Activated effector memory CD4-positive, alpha-beta T cell treated with Interleukin-2 at 50 U/mL for 16 hours (primary cell): Measurements from ENCODE around the gene TAOK2.

ENCODE experiments used
- DNase-seq: peaks from one replicate; pipeline ENCODE4 v3.0.0-alpha.2; 2020

Gene TAOK2

DNA sequence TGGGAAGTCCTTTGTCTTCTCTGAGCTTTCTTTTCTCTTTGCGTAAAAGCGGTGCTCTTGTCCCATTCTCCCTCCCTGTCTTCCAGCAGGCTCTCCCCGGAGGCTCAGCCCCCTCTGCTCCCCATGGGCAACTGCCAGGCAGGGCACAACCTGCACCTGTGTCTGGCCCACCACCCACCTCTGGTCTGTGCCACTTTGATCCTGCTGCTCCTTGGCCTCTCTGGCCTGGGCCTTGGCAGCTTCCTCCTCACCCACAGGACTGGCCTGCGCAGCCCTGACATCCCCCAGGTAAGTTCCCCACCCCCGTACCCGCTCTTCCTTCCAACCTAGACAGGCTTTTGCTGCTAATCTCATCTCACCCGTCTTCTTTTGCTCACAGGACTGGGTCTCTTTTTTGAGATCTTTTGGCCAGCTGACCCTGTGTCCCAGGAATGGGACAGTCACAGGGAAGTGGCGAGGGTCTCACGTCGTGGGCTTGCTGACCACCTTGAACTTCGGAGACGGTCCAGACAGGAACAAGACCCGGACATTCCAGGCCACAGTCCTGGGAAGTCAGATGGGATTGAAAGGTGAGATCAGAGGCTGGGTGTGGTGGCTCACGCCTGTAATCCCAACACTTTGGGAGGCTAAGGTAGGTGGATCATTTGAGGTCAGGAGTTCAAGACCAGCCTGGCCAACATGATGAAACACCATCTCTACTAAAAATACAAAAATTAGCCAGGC, 10.5 kb upstream of the TAOK2 start:
- no peak for DNase-seq

DNA sequence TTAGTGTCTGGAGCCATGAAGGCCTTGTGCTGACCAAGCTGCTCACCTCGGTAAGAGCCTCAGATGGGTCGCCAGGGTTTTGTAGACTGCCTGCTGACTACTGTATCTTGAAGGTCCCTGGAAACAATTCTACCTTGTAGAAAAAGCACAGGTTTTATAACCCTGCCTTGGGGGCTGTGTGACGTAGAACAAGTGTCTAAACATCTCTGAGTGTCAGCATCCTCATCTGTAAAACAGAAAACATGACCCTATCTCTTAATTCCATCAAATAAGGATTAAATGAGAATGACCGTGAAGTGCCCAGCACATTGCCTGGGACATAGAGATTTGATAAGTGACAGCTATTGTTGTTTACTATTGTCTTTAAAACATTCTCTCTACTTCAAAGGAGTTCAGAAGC, 5.5 kb upstream of the TAOK2 start:
- DNase-seq: no peak

DNA sequence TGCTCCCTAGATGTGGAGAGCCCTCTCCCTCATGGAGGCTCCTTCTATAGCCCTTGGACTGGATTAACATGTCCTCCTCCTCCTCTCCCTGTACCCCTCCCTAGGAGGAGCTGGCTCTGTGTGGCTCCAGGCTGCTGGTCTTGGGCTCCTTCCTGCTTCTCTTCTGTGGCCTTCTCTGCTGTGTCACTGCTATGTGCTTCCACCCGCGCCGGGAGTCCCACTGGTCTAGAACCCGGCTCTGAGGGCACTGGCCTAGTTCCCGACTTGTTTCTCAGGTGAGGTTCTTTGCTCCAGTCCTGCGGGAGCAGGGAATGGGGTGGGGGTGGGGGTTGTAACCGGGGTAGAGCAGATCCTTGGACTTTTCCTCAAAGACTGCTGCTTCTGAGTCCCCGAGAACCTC, 2.4 kb upstream of the TAOK2 start:
- no peak for DNase-seq

DNA sequence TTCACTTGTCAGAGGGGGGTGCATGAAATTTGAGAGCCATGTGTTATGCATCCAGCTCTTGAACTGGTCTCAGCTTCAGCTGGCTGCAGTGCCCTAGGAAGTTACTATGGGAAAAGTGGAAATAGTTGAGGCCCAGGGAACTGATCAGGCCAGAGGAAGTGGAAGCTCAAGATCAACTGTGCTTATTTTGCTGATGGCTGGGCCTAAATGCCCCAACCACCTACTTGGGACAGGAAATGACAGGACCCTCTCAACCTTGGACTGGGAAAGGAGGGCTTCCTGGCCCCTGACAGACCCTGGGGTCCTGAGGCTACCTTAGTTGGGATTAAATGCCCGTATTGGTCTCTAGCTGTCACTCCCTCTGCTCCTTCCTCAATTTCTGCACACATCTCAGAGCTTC, 1.2 kb upstream of the TAOK2 start:
- DNase-seq: no peak

DNA sequence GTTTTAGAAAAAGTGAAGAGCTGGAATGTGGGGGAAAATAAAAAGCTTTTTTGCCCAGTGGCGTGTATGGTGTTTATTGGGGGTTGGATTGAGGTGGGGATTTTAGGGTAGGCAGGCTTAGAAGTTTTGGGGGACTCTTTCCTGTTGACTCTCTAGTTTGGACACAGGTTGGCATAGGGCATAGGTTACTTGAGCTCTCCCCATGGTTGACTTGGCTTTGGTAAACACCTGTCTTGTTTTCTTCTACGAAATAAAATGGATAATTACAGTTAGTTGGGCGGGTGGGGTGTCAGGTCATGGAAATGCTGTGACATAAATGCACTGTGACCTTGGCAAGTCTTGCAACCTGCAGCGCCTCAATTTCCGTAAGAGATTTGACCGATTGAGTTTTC, 680 bp upstream of the TAOK2 start:
- no peak for DNase-seq

DNA sequence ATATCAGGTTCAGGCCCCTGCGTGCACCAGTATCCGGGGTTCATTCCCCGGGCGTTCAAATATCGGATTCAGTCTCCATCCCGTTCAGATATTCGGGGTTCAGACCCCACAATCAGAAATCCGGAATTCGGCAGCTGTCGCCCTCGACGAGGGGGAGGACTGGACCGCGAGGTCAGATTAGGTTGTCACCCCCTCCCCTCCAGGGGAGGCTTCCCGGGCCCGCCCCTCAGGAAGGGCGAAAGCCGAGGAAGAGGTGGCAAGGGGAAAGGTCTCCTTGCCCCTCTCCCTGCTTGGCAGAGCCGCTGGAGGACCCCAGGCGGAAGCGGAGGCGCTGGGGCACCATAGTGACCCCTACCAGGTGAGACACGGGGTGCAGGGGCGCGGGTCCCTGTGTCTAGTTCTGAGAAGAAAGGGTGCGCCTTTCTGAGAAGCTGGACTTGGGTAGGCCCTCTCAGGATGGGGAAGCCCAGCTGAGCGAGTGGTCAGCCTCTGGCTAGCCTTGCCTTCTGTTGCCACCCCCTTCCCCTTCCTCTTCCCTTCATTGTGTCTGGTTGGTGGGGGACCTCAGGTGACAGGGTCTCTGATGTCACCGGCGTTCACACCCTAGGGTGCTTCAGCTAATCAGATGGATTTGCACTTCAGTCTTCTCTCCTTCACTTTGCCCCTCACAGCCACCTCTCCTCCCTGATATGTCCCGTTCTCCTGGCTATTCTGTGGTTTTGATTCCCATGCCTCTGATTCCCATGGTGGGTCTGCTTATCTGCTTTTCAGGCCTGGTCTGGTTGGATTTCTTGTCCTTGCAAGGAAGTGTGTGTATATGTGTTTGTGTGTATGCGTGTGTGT, 844 bp downstream of the TAOK2 start:
- no peak for DNase-seq

DNA sequence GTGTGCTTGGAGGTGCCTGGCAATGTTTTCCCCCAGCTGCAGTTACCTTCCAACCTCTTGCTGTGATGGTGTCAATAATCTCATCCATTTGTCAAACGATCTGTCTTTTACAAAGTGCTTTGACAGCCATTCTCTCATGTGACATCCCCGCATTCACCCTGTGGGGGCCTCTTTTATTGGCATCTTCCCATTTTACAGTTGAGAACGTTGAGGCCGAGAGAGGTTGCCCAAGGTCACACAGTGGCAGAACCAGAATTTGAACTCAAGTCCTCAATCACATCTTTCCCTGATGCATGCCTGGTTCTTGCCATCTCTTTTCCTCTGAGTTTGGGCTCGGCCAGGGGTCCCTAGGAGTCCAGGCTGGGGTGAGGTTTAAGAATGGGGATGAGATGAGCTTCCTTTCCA, 1.5 kb downstream of the TAOK2 start:
- no peak for DNase-seq

DNA sequence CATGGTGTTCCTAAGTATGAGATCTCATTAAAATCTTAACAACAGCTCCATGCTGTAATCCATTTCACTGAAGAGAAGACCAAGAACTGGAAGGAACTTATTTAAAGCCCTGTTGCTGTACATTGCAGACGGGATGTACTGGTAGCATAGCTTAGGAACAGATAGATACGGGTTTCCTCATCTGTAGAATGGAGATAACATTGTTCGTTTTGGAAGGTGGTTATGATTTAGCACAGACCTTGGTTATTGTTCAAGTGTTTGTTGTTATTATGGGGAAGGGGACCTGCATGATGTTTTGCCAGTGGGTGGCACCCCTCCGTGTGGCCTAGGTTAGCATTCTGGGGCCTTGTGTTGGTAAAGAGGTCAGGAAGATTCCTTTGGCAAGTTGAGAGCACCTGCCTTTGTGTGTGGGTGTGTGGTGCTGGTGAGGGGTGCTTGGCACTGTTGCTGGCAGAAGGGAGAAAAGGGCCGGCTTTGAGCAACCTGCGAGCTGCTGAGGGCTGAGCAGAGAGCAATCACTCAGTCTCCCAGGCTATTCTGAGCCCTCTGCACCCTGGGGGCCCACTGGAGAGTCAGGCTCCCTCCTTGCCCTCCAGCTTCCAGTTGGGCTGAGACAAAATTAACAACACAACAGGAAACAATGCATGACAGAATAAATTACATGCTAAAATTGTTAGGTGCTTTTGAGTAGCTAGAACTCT, 2.3 kb downstream of the TAOK2 start:
- DNase-seq: no peak

DNA sequence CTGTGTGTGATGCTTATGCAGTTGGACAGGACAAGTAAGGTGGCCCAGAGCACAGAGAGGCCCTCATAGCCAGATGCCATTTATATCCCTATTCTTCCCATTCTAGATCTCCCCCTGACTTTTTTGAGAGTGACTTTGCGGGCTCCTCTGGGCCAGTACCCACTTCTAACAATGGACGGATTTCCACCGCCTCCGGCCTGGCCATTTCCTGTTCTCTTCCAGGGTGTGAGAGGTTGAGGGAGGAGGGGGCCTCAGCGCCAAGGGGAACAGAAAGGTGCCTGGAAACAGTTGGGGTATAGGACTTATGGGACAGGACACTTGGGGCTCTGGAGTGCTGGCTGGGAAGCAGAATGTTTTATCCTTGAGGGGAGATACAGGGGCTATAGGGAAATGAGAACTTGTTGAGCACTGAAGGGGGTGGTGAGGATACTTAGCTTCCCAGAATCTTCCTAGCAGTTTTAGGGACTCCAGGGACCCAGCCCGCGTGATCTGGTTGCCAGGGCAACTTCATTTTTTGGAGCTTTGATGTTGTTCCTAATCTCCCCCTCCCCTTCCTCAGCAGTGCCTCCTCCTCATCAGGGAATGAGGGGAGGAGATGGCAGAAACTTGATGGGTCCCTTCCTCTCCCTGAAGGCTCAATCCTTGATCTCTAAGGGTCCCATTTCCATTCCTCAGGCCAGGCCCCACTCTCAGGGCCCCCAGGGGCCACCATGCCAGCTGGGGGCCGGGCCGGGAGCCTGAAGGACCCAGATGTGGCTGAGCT, 3.6 kb downstream of the TAOK2 start:
- DNase-seq: no peak

DNA sequence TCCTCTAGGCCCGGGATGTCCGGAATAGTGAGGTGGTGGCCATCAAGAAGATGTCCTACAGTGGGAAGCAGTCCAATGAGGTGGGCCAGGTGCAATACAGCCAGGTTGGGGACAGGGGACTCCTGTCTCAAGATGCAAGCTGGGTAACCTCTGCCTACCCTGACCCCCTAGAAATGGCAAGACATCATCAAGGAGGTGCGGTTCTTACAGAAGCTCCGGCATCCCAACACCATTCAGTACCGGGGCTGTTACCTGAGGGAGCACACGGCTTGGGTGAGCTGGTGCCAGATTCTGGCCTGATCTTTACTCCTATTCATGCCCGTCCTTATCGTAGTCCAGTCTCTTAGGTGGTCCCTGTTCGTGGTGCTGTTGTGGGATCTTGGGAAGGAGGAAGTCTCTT, 4.4 kb downstream of the TAOK2 start:
- DNase-seq: no peak

DNA sequence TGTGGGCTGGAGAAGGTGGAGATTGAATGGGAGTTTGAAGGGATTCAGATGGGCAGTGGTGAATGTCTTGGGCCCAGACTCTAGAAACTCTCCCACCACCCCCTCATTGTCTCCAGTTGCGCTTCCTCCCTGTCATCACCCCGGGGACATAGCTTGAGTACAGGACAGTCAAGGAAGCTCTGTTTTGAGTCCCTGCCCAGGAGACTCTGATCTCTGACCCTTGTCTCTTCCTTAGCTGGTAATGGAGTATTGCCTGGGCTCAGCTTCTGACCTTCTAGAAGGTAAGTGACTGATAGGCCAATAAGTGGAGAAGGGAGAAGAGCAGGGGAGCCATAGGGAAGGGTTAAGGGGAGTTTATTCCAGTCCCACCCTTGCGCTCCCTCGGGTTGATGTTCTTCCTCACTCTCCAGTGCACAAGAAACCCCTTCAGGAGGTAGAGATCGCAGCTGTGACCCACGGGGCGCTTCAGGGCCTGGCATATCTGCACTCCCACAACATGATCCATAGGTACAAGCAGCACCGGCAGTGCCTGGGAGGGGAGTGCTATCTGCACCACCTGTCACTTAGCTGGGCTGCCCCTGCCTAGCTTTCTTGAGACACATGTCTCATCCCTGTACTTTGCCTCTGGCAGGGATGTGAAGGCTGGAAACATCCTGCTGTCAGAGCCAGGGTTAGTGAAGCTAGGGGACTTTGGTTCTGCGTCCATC, 5.0 kb downstream of the TAOK2 start:
- DNase-seq: no peak

DNA sequence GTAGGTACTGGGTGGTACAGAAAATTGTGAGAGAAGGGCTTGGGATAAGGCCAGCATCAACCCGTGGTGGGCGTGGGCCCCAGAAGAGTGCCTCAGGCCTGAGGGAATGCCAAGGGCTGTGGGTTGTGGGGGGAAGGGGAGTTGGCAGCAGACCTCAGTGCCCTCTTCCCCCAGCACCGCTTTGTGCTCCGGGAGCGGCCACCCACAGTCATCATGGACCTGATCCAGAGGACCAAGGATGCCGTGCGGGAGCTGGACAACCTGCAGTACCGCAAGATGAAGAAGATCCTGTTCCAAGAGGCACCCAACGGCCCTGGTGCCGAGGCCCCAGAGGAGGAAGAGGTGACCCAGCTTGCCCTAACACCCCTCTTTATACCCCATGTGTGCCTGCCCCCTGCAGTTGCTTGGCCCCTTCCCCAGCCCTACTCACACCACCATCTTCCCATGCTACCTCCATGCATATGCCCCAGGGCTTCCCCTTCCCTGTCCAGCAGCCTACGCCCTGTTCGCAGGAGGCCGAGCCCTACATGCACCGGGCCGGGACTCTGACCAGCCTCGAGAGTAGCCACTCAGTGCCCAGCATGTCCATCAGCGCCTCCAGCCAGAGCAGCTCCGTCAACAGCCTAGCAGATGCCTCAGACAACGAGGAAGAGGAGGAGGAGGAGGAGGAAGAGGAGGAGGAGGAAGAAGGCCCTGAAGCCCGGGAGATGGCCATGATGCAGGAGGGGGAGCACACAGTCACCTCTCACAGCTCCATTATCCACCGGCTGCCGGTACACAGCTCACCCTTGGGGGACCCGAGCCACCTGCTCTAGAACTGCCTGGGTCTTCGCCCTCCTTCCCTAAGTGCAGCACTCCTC, 9.1 kb downstream of the TAOK2 start:
- no peak for DNase-seq

DNA sequence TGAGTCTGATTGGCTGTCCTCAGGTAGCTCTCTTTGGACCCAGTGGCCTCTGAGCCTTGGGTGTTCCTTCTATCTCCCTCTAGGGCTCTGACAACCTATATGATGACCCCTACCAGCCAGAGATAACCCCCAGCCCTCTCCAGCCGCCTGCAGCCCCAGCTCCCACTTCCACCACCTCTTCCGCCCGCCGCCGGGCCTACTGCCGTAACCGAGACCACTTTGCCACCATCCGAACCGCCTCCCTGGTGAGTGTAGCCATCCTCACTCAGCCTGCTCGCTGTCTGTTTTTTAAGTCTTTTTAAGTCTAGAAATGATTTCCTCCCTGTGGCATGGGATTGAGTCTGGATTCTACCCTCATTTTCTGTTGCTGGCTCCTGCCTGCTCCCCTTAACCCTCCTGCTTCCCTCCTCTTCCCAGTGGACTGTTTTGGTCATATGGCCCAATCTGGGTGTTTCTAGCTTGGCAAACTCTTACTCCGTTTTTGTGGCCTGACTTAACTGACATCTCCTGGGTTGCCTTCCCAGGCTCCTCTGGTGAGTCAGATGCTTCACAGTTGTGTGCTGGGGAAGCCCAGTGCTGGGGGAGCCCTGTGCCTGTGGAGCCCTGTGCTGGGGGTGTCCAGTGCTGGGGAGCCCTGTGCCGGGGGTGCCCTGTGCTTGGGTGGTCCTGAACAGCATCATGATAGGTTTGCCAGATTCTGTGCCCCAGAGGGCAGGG, 9.9 kb downstream of the TAOK2 start:
- DNase-seq: no peak

DNA sequence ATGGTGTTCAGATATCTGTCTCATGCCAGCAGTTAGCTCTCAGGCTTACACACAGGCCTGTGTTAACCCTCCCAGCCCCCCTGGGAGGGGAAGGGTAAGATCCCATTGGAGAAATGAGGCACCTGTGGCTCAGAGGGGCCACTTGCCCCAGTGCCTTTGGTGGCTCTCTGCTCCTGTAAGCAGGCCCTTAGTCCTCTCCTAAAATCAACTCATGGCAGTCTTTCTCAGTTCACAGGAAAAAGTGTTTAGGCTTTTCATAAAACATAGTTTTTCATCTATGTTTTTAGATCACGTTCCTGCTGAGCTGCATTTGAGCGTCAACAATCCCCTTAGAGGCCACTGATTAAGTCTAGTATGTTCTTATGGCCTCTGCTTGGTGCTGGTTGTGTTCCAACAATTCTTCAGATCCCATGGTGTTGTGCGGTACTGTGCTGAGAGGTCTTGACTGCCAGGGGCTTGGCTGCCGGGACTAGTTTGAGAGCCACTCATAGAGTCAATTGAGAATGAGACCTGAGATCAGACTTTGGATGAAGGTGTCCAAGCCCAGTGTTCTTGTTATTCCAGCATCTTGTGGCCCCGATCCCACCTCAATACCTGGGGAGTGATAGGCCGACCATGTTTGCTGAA, 10.6 kb downstream of the TAOK2 start:
- no peak for DNase-seq

DNA sequence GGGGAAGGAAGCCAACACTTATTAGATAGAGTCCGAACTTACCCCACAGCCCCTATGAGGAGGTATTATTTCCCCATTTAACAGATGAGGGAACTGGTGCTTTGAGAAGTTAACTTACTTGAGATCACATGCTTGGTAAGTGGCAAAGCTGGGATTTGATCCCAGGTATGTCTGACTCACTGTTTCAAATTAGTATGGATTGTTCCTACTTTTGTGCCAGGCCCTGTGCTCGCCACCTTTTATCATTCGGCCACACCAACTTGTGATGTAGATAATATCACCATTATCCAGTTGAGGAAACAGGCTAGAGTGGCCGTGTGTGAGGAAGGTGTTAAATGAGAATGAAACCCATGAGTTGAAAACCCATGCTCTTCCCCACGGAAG, 11.1 kb downstream of the TAOK2 start:
- no peak for DNase-seq

DNA sequence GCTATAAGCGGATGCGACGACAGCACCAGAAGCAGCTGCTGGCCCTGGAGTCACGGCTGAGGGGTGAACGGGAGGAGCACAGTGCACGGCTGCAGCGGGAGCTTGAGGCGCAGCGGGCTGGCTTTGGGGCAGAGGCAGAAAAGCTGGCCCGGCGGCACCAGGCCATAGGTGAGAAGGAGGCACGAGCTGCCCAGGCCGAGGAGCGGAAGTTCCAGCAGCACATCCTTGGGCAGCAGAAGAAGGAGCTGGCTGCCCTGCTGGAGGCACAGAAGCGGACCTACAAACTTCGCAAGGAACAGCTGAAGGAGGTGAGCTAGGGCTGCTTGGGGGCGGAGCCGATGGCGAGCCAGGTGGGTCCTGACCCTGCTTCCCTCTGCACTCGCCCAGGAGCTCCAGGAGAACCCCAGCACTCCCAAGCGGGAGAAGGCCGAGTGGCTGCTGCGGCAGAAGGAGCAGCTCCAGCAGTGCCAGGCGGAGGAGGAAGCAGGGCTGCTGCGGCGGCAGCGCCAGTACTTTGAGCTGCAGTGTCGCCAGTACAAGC, 11.7 kb downstream of the TAOK2 start:
- DNase-seq: no peak

DNA sequence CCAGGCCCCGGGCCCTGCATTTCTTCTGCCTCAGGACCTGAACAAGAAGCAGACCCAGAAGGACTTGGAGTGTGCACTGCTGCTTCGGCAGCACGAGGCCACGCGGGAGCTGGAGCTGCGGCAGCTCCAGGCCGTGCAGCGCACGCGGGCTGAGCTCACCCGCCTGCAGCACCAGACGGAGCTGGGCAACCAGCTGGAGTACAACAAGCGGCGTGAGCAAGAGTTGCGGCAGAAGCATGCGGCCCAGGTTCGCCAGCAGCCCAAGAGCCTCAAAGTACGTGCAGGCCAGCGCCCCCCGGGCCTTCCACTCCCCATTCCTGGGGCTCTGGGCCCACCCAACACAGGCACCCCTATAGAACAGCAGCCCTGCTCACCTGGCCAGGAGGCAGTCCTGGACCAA, 12.6 kb downstream of the TAOK2 start:
- DNase-seq: no peak

DNA sequence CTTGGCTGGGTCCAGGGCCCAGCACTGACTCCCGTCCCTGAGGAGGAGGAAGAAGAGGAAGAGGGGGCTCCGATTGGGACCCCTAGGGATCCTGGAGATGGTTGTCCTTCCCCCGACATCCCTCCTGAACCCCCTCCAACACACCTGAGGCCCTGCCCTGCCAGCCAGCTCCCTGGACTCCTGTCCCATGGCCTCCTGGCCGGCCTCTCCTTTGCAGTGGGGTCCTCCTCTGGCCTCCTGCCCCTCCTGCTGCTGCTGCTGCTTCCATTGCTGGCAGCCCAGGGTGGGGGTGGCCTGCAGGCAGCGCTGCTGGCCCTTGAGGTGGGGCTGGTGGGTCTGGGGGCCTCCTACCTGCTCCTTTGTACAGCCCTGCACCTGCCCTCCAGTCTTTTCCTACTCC, 13.3 kb downstream of the TAOK2 start:
- no peak for DNase-seq

DNA sequence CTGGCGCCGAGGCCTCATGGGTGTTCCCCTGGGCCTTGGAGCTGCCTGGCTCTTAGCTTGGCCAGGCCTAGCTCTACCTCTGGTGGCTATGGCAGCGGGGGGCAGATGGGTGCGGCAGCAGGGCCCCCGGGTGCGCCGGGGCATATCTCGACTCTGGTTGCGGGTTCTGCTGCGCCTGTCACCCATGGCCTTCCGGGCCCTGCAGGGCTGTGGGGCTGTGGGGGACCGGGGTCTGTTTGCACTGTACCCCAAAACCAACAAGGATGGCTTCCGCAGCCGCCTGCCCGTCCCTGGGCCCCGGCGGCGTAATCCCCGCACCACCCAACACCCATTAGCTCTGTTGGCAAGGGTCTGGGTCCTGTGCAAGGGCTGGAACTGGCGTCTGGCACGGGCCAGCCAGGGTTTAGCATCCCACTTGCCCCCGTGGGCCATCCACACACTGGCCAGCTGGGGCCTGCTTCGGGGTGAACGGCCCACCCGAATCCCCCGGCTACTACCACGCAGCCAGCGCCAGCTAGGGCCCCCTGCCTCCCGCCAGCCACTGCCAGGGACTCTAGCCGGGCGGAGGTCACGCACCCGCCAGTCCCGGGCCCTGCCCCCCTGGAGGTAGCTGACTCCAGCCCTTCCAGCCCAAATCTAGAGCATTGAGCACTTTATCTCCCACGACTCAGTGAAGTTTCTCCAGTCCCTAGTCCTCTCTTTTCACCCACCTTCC, 13.9 kb downstream of the TAOK2 start:
- DNase-seq: no peak
